Ishikawa (cell line): ENCODE results near the gene SSTR5.

Source experiments
- CEBPB ChIP-seq: IDR thresholded peaks from 2 replicates; pipeline ENCODE4 v1.6.1; 2012
- CREB1 ChIP-seq: IDR thresholded peaks from 2 replicates; pipeline ENCODE4 v1.6.1; 2012; ENCODE audit warnings: low read depth
- EP300 ChIP-seq: IDR thresholded peaks from 2 replicates; pipeline ENCODE4 v1.6.1; 2012; ENCODE audit warnings: borderline replicate concordance
- FOXM1 ChIP-seq: IDR thresholded peaks from 2 replicates; pipeline ENCODE4 v1.6.1; 2012; ENCODE audit warnings: low read depth, borderline replicate concordance
- NFIC ChIP-seq: IDR thresholded peaks from 2 replicates; pipeline ENCODE4 v1.6.1; 2012
- RAD21 ChIP-seq: IDR thresholded peaks from 2 replicates; pipeline ENCODE4 v1.6.1; 2012; ENCODE audit warnings: low read depth
- TAF1 ChIP-seq: IDR thresholded peaks from 2 replicates; pipeline ENCODE4 v1.6.1; 2012; ENCODE audit warnings: low read depth, mild to moderate bottlenecking
- TEAD4 ChIP-seq: IDR thresholded peaks from 2 replicates; pipeline ENCODE4 v1.6.1; 2012
- YY1 ChIP-seq: IDR thresholded peaks from 2 replicates; pipeline ENCODE4 v1.6.1; 2012; ENCODE audit warnings: low read depth
- ZBTB7A ChIP-seq: IDR thresholded peaks from 2 replicates; pipeline ENCODE4 v1.6.1; 2012; ENCODE audit warnings: low read depth
- TF ChIP-seq, protein P1 (sequence below): IDR thresholded peaks from 2 replicates; pipeline ENCODE4 v1.6.1; 2012
- TF ChIP-seq, protein P2 (sequence below): IDR thresholded peaks from 2 replicates; pipeline ENCODE4 v1.6.1; 2012; ENCODE audit warnings: low read depth, mild to moderate bottlenecking

DNA sequence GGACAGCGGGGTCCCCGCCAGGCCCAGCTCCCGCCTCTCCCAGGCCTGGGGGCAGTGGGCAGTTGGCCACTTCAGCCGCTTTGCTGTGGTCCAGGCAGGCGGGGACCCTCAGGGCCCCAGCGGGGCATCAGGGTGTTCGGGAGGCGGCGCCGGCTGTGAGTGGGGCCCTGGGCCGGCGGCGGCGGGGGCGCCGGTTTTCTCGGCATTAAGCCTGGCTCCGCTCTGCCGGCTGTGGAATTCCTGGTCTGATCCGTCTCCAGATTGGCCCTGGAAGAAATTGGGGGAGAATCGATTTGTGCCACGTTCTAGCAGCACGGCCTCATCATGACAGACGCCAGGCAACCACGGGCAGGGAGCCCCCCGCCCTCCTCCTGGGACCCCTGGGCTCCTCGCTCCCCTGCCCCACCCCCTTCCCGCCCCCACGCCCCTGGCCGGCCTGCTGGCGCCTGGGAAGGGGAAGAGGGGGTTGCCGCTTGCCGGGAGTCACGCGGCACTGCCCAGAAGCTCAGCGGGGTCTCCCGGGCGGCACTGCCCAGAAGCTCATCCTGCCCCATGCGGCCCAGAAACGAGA is 28.6 kb upstream of the SSTR5 start:
- TF ChIP-seq EP300 (no peak), RAD21 (no peak), FOXM1 (no peak), YY1 (no peak), NFIC (no peak), TEAD4 (no peak), TAF1 (no peak), CREB1 (no peak), CEBPB (no peak), ZBTB7A (no peak; the same call in 1 of the 2 replicates)
- TF ChIP-seq, protein P1, sequence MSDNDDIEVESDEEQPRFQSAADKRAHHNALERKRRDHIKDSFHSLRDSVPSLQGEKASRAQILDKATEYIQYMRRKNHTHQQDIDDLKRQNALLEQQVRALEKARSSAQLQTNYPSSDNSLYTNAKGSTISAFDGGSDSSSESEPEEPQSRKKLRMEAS, result no peak
- TF ChIP-seq, protein P2, sequence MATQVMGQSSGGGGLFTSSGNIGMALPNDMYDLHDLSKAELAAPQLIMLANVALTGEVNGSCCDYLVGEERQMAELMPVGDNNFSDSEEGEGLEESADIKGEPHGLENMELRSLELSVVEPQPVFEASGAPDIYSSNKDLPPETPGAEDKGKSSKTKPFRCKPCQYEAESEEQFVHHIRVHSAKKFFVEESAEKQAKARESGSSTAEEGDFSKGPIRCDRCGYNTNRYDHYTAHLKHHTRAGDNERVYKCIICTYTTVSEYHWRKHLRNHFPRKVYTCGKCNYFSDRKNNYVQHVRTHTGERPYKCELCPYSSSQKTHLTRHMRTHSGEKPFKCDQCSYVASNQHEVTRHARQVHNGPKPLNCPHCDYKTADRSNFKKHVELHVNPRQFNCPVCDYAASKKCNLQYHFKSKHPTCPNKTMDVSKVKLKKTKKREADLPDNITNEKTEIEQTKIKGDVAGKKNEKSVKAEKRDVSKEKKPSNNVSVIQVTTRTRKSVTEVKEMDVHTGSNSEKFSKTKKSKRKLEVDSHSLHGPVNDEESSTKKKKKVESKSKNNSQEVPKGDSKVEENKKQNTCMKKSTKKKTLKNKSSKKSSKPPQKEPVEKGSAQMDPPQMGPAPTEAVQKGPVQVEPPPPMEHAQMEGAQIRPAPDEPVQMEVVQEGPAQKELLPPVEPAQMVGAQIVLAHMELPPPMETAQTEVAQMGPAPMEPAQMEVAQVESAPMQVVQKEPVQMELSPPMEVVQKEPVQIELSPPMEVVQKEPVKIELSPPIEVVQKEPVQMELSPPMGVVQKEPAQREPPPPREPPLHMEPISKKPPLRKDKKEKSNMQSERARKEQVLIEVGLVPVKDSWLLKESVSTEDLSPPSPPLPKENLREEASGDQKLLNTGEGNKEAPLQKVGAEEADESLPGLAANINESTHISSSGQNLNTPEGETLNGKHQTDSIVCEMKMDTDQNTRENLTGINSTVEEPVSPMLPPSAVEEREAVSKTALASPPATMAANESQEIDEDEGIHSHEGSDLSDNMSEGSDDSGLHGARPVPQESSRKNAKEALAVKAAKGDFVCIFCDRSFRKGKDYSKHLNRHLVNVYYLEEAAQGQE, result no peak
